HL-60 (cell line): ENCODE results near the gene WDCP.

Experiments used
- POLR2AphosphoS5 ChIP-seq: IDR thresholded peaks from 2 replicates; pipeline ENCODE4 v1.6.1; 2012; ENCODE audit warnings: low read depth
- TF ChIP-seq, protein P1 (sequence below): IDR thresholded peaks from one replicate; pipeline ENCODE4 v1.5.1; 2011; ENCODE audit warnings: low read length, control low read depth, inconsistent platforms; ENCODE audit not compliant: insufficient read depth

DNA sequence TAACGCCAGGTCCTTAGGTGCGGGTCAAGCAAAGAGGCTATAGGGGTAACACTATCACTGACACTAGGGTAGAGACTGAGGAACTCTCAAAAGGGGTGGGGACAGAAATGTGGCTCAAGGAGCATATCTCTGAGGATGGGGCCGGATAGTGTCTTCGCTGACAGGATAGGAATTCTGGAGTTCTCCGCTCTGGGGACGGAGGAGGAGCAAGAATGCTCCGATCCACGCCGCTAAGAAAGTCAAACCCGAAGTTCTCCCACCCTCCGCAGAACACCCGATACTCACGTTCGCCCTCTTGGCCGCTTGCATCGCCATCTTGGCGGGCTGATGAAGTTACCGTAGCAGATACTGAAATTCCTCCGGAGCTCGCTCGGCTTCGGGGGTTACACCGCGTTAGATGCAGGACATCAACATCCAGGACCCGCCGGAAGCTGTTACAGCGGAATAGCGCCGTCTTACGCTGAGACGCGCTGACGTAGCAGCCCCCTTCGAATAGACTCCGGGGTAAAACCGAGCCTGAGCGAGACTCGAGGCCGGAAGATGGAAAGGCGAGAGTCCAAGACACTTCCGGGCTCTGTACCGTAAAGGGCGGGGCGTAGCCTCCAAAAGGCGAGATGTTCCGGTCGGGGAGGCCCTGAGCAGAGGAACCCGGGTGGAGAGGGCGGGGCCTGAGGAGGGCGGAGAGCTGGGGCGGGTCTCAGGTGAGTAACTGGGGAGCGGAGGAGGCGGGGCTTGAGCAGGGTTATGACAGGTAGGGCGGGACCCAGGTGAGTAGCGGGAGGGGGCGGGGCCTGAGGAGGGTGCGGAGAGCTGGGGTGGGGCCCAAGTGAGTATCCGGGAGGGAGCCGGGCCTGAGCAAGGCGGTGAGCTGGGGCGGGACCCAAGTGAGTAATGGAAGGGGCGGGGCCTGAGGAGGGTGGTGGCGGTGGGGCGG lies 29.0 kb upstream of the WDCP start, which contains the start of gene SF3B6:
- TF ChIP-seq, protein P1, sequence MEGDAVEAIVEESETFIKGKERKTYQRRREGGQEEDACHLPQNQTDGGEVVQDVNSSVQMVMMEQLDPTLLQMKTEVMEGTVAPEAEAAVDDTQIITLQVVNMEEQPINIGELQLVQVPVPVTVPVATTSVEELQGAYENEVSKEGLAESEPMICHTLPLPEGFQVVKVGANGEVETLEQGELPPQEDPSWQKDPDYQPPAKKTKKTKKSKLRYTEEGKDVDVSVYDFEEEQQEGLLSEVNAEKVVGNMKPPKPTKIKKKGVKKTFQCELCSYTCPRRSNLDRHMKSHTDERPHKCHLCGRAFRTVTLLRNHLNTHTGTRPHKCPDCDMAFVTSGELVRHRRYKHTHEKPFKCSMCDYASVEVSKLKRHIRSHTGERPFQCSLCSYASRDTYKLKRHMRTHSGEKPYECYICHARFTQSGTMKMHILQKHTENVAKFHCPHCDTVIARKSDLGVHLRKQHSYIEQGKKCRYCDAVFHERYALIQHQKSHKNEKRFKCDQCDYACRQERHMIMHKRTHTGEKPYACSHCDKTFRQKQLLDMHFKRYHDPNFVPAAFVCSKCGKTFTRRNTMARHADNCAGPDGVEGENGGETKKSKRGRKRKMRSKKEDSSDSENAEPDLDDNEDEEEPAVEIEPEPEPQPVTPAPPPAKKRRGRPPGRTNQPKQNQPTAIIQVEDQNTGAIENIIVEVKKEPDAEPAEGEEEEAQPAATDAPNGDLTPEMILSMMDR: no peak
- TF ChIP-seq POLR2AphosphoS5: peak; percentile 88
